AG09319 (cell line): Measurements from ENCODE around the gene PRG2.

ENCODE experiments used
- DNase-seq: peaks from one replicate; pipeline ENCODE4 v3.0.0-alpha.2; 2010; ENCODE audit warnings: low read depth; ENCODE audit errors: extremely low read depth
- CTCF ChIP-seq: IDR thresholded peaks from 2 replicates; pipeline ENCODE4 v1.5.1; 2011; ENCODE audit warnings: low read depth, mild to moderate bottlenecking, inconsistent platforms, low read length, moderate library complexity

PRG2 gene

GRCh38 chr11:57386178-57386940, 4.1 kb downstream of the PRG2 start:
- TF ChIP-seq CTCF, result no peak
- no peak for DNase-seq

GRCh38 chr11:57380975-57381374, 9.5 kb downstream of the PRG2 start, which contains the start of gene PRG3:
TSS of gene PRG3 (minus strand) at chr11:57381150. CDS start at chr11:57380708, 442 bp downstream.
- no peak for TF ChIP-seq CTCF
- no peak for DNase-seq

GRCh38 chr11:57379732-57380131, 10.7 kb downstream of the PRG2 start:
- no peak for DNase-seq
- no peak for TF ChIP-seq CTCF

GRCh38 chr11:57378186-57378585, 12.3 kb downstream of the PRG2 start:
- no peak for TF ChIP-seq CTCF
- no peak for DNase-seq

GRCh38 chr11:57377107-57377506, 13.3 kb downstream of the PRG2 start:
- DNase-seq, result no peak
- TF ChIP-seq CTCF, result no peak

- no peak for TF ChIP-seq CTCF
- no peak for DNase-seq
These were observed 14.1 kb downstream of the PRG2 start for GRCh38 chr11:57376095-57377090.

GRCh38 chr11:57375490-57375889, 15.0 kb downstream of the PRG2 start:
- TF ChIP-seq CTCF, result no peak
- no peak for DNase-seq
